ENCODE measurements around the gene KXD1. TPM values are rescaled to one million over a fixed set of nuclear protein-coding genes. Genes with fewer than 3 reads are reported as not detected.

The KXD1 gene
- total and polyA plus RNA-seq, 3 donors from 2014 or later: 124 to 163 (median 133) TPM

GRCh38 chr19:18594824-18595373 lies 37.2 kb downstream of the KXD1 start:
- no peak for DNase-seq
- H3K4me1 ChIP-seq: peaks cover 14% of the 10 kb centered on the region
- H3K27ac ChIP-seq: no peak overlapping the region
- 5 to 31% methylated on average over 8 to 26 of the region's 26 CpGs for WGBS, 2 donors
- H3K9me3 ChIP-seq: no peaks in the 10 kb centered on the region
- H3K36me3 ChIP-seq (ENCODE audit: low read depth, missing control alignments): no peaks in the 10 kb centered on the region
- no peaks in the 10 kb centered on the region for H3K27me3 ChIP-seq
- H3K4me3 ChIP-seq: peak overlapping the region; percentile 15 to 41
- intact Hi-C loops (cut with DNase I; ENCODE audit: low total_unique reads): loop anchor here (10.0 kb wide), 2 partner anchors 90 to 250 kb away; partner anchors contain the start of gene CRTC1
- TF ChIP-seq POLR2A (IDR thresholded peaks at IDR 0.05) (no peak), CTCF (IDR thresholded peaks at IDR 0.05) (no peak)

- H3K36me3 ChIP-seq (ENCODE audit: low read depth, missing control alignments): no peaks in the 10 kb centered on the region
- H3K27ac ChIP-seq: no peak overlapping the region
- peaks cover 13% of the 10 kb centered on the region for H3K4me1 ChIP-seq
- TF ChIP-seq POLR2A (IDR thresholded peaks at IDR 0.05): no peak
- TF ChIP-seq CTCF (IDR thresholded peaks at IDR 0.05): no peak
- WGBS, 2 donors: 42 to 67% methylated on average over 3 to 6 of the region's 6 CpGs
- no peak overlapping the region for H3K4me3 ChIP-seq
- H3K9me3 ChIP-seq: no peaks in the 10 kb centered on the region
- no peaks in the 10 kb centered on the region for H3K27me3 ChIP-seq
- no peak for DNase-seq
- intact Hi-C loops (cut with DNase I; ENCODE audit: low total_unique reads): loop anchor here (10.0 kb wide), 2 partner anchors 89 to 249 kb away; partner anchors contain the start of gene CRTC1
These were observed 37.8 kb downstream of the KXD1 start for GRCh38 chr19:18595475-18595874.

GRCh38 chr19:18596752-18597157 lies 39.1 kb downstream of the KXD1 start:
- Histone ChIP-seq H3K4me3 (no peak overlapping the region), H3K36me3 (ENCODE audit: low read depth, missing control alignments) (no peaks in the 10 kb centered on the region), H3K4me1 (peaks cover 13% of the 10 kb centered on the region), H3K27ac (no peak overlapping the region), H3K9me3 (no peaks in the 10 kb centered on the region), H3K27me3 (no peaks in the 10 kb centered on the region)
- TF ChIP-seq CTCF (IDR thresholded peaks at IDR 0.05) (no peak), POLR2A (IDR thresholded peaks at IDR 0.05) (no peak)
- WGBS, 2 donors: 7 to 22% methylated on average over 19 to 21 of the region's 21 CpGs
- intact Hi-C loops (cut with DNase I; ENCODE audit: low total_unique reads): loop anchor here (10.0 kb wide), 2 partner anchors 88 to 248 kb away; partner anchors contain the start of gene CRTC1
- peak; percentile 55 for DNase-seq

- Histone ChIP-seq H3K27ac (no peak overlapping the region), H3K4me3 (no peak overlapping the region), H3K36me3 (ENCODE audit: low read depth, missing control alignments) (no peaks in the 10 kb centered on the region), H3K27me3 (no peaks in the 10 kb centered on the region), H3K4me1 (peaks cover 13% of the 10 kb centered on the region), H3K9me3 (no peaks in the 10 kb centered on the region)
- 56 to 68% methylated on average over 12 to 20 of the region's 25 CpGs for WGBS, 2 donors
- DNase-seq: no peak
- TF ChIP-seq CTCF (IDR thresholded peaks at IDR 0.05): no peak
- TF ChIP-seq POLR2A (IDR thresholded peaks at IDR 0.05): no peak
- intact Hi-C loops (cut with DNase I; ENCODE audit: low total_unique reads): loop anchor here (10.0 kb wide), 2 partner anchors 87 to 247 kb away; partner anchors contain the start of gene CRTC1
These were observed 40.4 kb downstream of the KXD1 start for GRCh38 chr19:18597809-18598660.
